GM21390 (cell line): ENCODE data around the gene CACNA1I.

ENCODE experiments used
- ATAC-seq: cut with Tn5 transposase; IDR thresholded peaks from one replicate; pipeline ENCODE4 v1.9.1; 2021; ENCODE audit not compliant: unreplicated experiment

Gene CACNA1I

GRCh38 chr22:39646398-39647063, 76.0 kb downstream of the CACNA1I start:
- no peak for ATAC-seq

GRCh38 chr22:39647836-39648629, 77.5 kb downstream of the CACNA1I start:
- no peak for ATAC-seq

GRCh38 chr22:39648630-39648950, 78.0 kb downstream of the CACNA1I start:
- no peak for ATAC-seq

GRCh38 chr22:39649500-39650089, 79.0 kb downstream of the CACNA1I start:
- no peak for ATAC-seq

GRCh38 chr22:39651053-39651996, 80.8 kb downstream of the CACNA1I start:
- ATAC-seq, result no peak

- no peak for ATAC-seq
These were observed 82.6 kb downstream of the CACNA1I start for GRCh38 chr22:39652990-39653786.

GRCh38 chr22:39653787-39654077, 83.2 kb downstream of the CACNA1I start:
- no peak for ATAC-seq

GRCh38 chr22:39654131-39654926, 83.8 kb downstream of the CACNA1I start:
- ATAC-seq, result no peak

- ATAC-seq, result no peak
These were observed 84.5 kb downstream of the CACNA1I start for GRCh38 chr22:39655004-39655579.

- ATAC-seq, result no peak
These were observed 85.3 kb downstream of the CACNA1I start for GRCh38 chr22:39655831-39656230.

GRCh38 chr22:39656495-39657490, 86.2 kb downstream of the CACNA1I start:
- ATAC-seq, result no peak

- no peak for ATAC-seq
These were observed 87.8 kb downstream of the CACNA1I start for GRCh38 chr22:39658367-39658766.

GRCh38 chr22:39658806-39659463, 88.4 kb downstream of the CACNA1I start:
- ATAC-seq, result no peak

- no peak for ATAC-seq
These were observed 90.9 kb downstream of the CACNA1I start for GRCh38 chr22:39661501-39661841.

- ATAC-seq, result no peak
These were observed 91.5 kb downstream of the CACNA1I start for GRCh38 chr22:39661842-39662685.

- ATAC-seq, result no peak
These were observed 92.1 kb downstream of the CACNA1I start for GRCh38 chr22:39662686-39663052.

GRCh38 chr22:39663751-39664150, 93.2 kb downstream of the CACNA1I start:
- ATAC-seq, result no peak
